Effector memory CD8-positive, alpha-beta T cell (primary cell): ENCODE results near the gene FAM107B.

Experiments
- ATAC-seq: fragments of 150-1000 bp; cut with Tn5 transposase; replicated peaks from 2 replicates; pipeline ENCODE4 v1.10.0; 2021; ENCODE audit warnings: mild to moderate bottlenecking, moderate library complexity
- DNase-seq, 3 experiments: peaks; one replicate each; pipeline ENCODE4 v3.0.0; 2021
- H3K27ac Mint-ChIP-seq, 2 donors: one replicate each; pipeline ENCODE4 v1.8.0; 2022; ENCODE audit warnings: mild to moderate bottlenecking in 2 of 2, mixed read lengths in 2 of 2, moderate library complexity in 2 of 2
- H3K27me3 Mint-ChIP-seq, 2 donors: one replicate each; pipeline ENCODE4 v1.8.0; 2022; ENCODE audit warnings: mixed read lengths in 2 of 2
- H3K36me3 Mint-ChIP-seq: one replicate; pipeline ENCODE4 v1.8.0; 2022; ENCODE audit warnings: mild to moderate bottlenecking, moderate library complexity, mixed read lengths; ENCODE audit not compliant: insufficient read depth
- H3K4me1 Mint-ChIP-seq, 2 donors: one replicate each; pipeline ENCODE4 v1.8.0; 2022; ENCODE audit warnings: low read depth in 2 of 2, mixed read lengths in 2 of 2
- H3K4me3 Mint-ChIP-seq, 2 donors: one replicate each; pipeline ENCODE4 v1.8.0; 2022; ENCODE audit warnings: mild to moderate bottlenecking in 2 of 2, mixed read lengths in 2 of 2, moderate library complexity in 2 of 2
- H3K9me3 Mint-ChIP-seq, 2 donors: one replicate each; pipeline ENCODE4 v1.8.0; 2022; ENCODE audit warnings: mixed read lengths in 2 of 2

FAM107B gene

GRCh38 chr10:14540611-14541010, 234.1 kb downstream of the FAM107B start:
- Mint-ChIP-seq H3K36me3 (peaks cover 52% of the 10 kb centered on the region), H3K9me3 (no peaks in the 10 kb centered on the region), H3K27me3 (no peaks in the 10 kb centered on the region), H3K4me3 (peak overlapping the region; percentile 11 to 40), H3K4me1 (peaks cover 53 to 65% of the 10 kb centered on the region in 2 donors), H3K27ac (peak overlapping the region; percentile 86 to 93)
- no peak for DNase-seq
- ATAC-seq: no peak

- Mint-ChIP-seq H3K36me3 (peaks cover 55% of the 10 kb centered on the region), H3K9me3 (no peaks in the 10 kb centered on the region), H3K4me1 (peaks cover 52 to 65% of the 10 kb centered on the region in 2 donors), H3K4me3 (peak overlapping the region in 1 of 2 donors; percentile 11), H3K27ac (peak overlapping the region; percentile 86 to 93), H3K27me3 (no peaks in the 10 kb centered on the region)
- no peak for ATAC-seq
- no peak for DNase-seq
These were observed 234.6 kb downstream of the FAM107B start for GRCh38 chr10:14540062-14540461.

- no peak for DNase-seq
- Mint-ChIP-seq H3K36me3 (peaks cover 62% of the 10 kb centered on the region), H3K27ac (peak overlapping the region; percentile 86 to 93), H3K4me1 (peaks cover 55 to 68% of the 10 kb centered on the region in 2 donors), H3K9me3 (no peaks in the 10 kb centered on the region), H3K27me3 (no peaks in the 10 kb centered on the region), H3K4me3 (no peak overlapping the region)
- ATAC-seq: no peak
These were observed 235.5 kb downstream of the FAM107B start for GRCh38 chr10:14539176-14539575.

- peaks cover 63% of the 10 kb centered on the region for H3K36me3 Mint-ChIP-seq
- ATAC-seq: peak; percentile 53
- H3K4me3 Mint-ChIP-seq: no peak overlapping the region
- peak overlapping the region; percentile 86 to 88 for H3K27ac Mint-ChIP-seq
- H3K4me1 Mint-ChIP-seq: peaks cover 60 to 71% of the 10 kb centered on the region in 2 donors
- H3K27me3 Mint-ChIP-seq: no peaks in the 10 kb centered on the region
- peak in 1 of 3 experiments; percentile 35 for DNase-seq
- H3K9me3 Mint-ChIP-seq: no peaks in the 10 kb centered on the region
These were observed 238.2 kb downstream of the FAM107B start for GRCh38 chr10:14536241-14537213.

GRCh38 chr10:14535457-14536130, 239.1 kb downstream of the FAM107B start:
- H3K4me1 Mint-ChIP-seq: peaks cover 57 to 71% of the 10 kb centered on the region in 2 donors
- no peak for ATAC-seq
- H3K36me3 Mint-ChIP-seq: peaks cover 60% of the 10 kb centered on the region
- no peaks in the 10 kb centered on the region for H3K9me3 Mint-ChIP-seq
- H3K27me3 Mint-ChIP-seq: no peaks in the 10 kb centered on the region
- no peak overlapping the region for H3K4me3 Mint-ChIP-seq
- no peak for DNase-seq
- peak overlapping the region; percentile 81 to 88 for H3K27ac Mint-ChIP-seq

- Mint-ChIP-seq H3K27me3 (no peaks in the 10 kb centered on the region), H3K4me1 (peaks cover 47 to 73% of the 10 kb centered on the region in 2 donors), H3K9me3 (no peaks in the 10 kb centered on the region), H3K4me3 (no peak overlapping the region), H3K36me3 (peaks cover 64% of the 10 kb centered on the region), H3K27ac (peak overlapping the region; percentile 78 to 81)
- no peak for DNase-seq
- ATAC-seq: no peak
These were observed 240.5 kb downstream of the FAM107B start for GRCh38 chr10:14534152-14534551.

GRCh38 chr10:14533295-14533694, 241.4 kb downstream of the FAM107B start:
- no peak for DNase-seq
- H3K9me3 Mint-ChIP-seq: no peaks in the 10 kb centered on the region
- H3K27me3 Mint-ChIP-seq: no peaks in the 10 kb centered on the region
- peaks cover 70% of the 10 kb centered on the region for H3K36me3 Mint-ChIP-seq
- H3K27ac Mint-ChIP-seq: peak overlapping the region; percentile 78 to 90
- H3K4me3 Mint-ChIP-seq: no peak overlapping the region
- H3K4me1 Mint-ChIP-seq: peaks cover 51 to 81% of the 10 kb centered on the region in 2 donors
- no peak for ATAC-seq

GRCh38 chr10:14532473-14533251, 242.0 kb downstream of the FAM107B start:
- peak overlapping the region; percentile 78 to 90 for H3K27ac Mint-ChIP-seq
- DNase-seq: no peak
- H3K36me3 Mint-ChIP-seq: peaks cover 73% of the 10 kb centered on the region

GRCh38 chr10:14531974-14532373, 242.7 kb downstream of the FAM107B start:
- H3K36me3 Mint-ChIP-seq: peaks cover 73% of the 10 kb centered on the region
- peaks cover 48 to 83% of the 10 kb centered on the region in 2 donors for H3K4me1 Mint-ChIP-seq
- H3K9me3 Mint-ChIP-seq: no peaks in the 10 kb centered on the region
- ATAC-seq (no peak), DNase-seq (no peak)
- H3K4me3 Mint-ChIP-seq: peak overlapping the region in 1 of 2 donors; percentile 9
- H3K27ac Mint-ChIP-seq: peak overlapping the region; percentile 78 to 90
- H3K27me3 Mint-ChIP-seq: no peaks in the 10 kb centered on the region

More at GRCh38 chr10:14532473-14533251, 242.0 kb downstream of the FAM107B start:
- ATAC-seq: no peak
- Mint-ChIP-seq H3K9me3 (no peaks in the 10 kb centered on the region), H3K27me3 (no peaks in the 10 kb centered on the region), H3K4me3 (peak overlapping the region; percentile 28 to 36), H3K4me1 (peaks cover 51 to 84% of the 10 kb centered on the region in 2 donors)

GRCh38 chr10:14530465-14530864, 244.2 kb downstream of the FAM107B start:
- Mint-ChIP-seq H3K27ac (peak overlapping the region; percentile 78 to 90), H3K4me3 (peak overlapping the region in 1 of 2 donors; percentile 47), H3K9me3 (no peaks in the 10 kb centered on the region), H3K36me3 (peaks cover 83% of the 10 kb centered on the region), H3K27me3 (no peaks in the 10 kb centered on the region), H3K4me1 (peaks cover 58 to 90% of the 10 kb centered on the region in 2 donors)
- DNase-seq: no peak
- ATAC-seq: no peak

GRCh38 chr10:14529351-14529750, 245.3 kb downstream of the FAM107B start:
- H3K27ac Mint-ChIP-seq: peak overlapping the region; percentile 78 to 90
- H3K9me3 Mint-ChIP-seq: no peaks in the 10 kb centered on the region
- H3K4me1 Mint-ChIP-seq: peaks cover 54 to 88% of the 10 kb centered on the region in 2 donors
- ATAC-seq (no peak), DNase-seq (no peak)
- no peaks in the 10 kb centered on the region for H3K27me3 Mint-ChIP-seq
- peaks cover 76% of the 10 kb centered on the region for H3K36me3 Mint-ChIP-seq
- H3K4me3 Mint-ChIP-seq: peak overlapping the region; percentile 58 to 60

GRCh38 chr10:14528450-14528849, 246.2 kb downstream of the FAM107B start:
- Mint-ChIP-seq H3K27me3 (no peaks in the 10 kb centered on the region), H3K9me3 (no peaks in the 10 kb centered on the region), H3K36me3 (peaks cover 75% of the 10 kb centered on the region), H3K4me3 (peak overlapping the region; percentile 58 to 60), H3K4me1 (peaks cover 53 to 82% of the 10 kb centered on the region in 2 donors), H3K27ac (peak overlapping the region; percentile 78 to 90)
- ATAC-seq (peak; percentile 97), DNase-seq (peak in 1 of 3 experiments; percentile 10)

GRCh38 chr10:14527915-14528314, 246.8 kb downstream of the FAM107B start:
- Mint-ChIP-seq H3K4me1 (peaks cover 54 to 82% of the 10 kb centered on the region in 2 donors), H3K36me3 (peaks cover 73% of the 10 kb centered on the region), H3K4me3 (peak overlapping the region; percentile 58 to 60), H3K27me3 (no peaks in the 10 kb centered on the region), H3K27ac (peak overlapping the region; percentile 78 to 90), H3K9me3 (no peaks in the 10 kb centered on the region)
- ATAC-seq: no peak
- DNase-seq: no peak
